WTC11 (cell line): ENCODE measurements around the gene PLD1. TPM values are rescaled to one million over a fixed set of nuclear protein-coding genes. Genes with fewer than 3 reads are reported as not detected.

Experiments
- ATAC-seq: fragments of 200-7000 bp; cut with Tn5 transposase; 2 replicates; pipeline ENCODE4 v1.10.0; 2021; ENCODE audit warnings: mild to moderate bottlenecking, moderate library complexity
- CTCF ChIA-PET: fragments of 300-600 bp; sonication (Branson Sonifier 250); formaldehyde crosslinking; loops from one replicate; lab custom pipeline; 2021; ENCODE audit warnings: antibody characterized with exemption; lab: Charles Lee
- POLR2A ChIA-PET: fragments of 350-600 bp; sonication (Branson Sonifier 250); formaldehyde crosslinking; loops from one replicate; lab custom pipeline; 2021; ENCODE audit warnings: antibody characterized with exemption; lab: Charles Lee
- DNase-seq: peaks from one replicate; pipeline ENCODE4 v3.0.0; 2021; ENCODE audit warnings: low spot score
- H3K27ac Mint-ChIP-seq: 2 replicates; pipeline ENCODE4 v1.8.0; 2021; ENCODE audit warnings: mixed read lengths
- H3K27me3 Mint-ChIP-seq: 2 replicates; pipeline ENCODE4 v1.8.0; 2021; ENCODE audit warnings: low read depth, mild to moderate bottlenecking, moderate library complexity, mixed read lengths
- H3K36me3 Mint-ChIP-seq: 2 replicates; pipeline ENCODE4 v1.8.0; 2021; ENCODE audit warnings: mixed read lengths
- H3K4me1 Mint-ChIP-seq: 2 replicates; pipeline ENCODE4 v1.8.0; 2022; ENCODE audit warnings: mixed read lengths
- H3K4me3 Mint-ChIP-seq: 2 replicates; pipeline ENCODE4 v1.8.0; 2021; ENCODE audit warnings: mild to moderate bottlenecking, moderate library complexity, mixed read lengths
- H3K9me3 Mint-ChIP-seq: 2 replicates; pipeline ENCODE4 v1.8.0; 2021; ENCODE audit warnings: mixed read lengths
- ATF2 ChIP-seq: sonication (generic); formaldehyde crosslinking; IDR thresholded peaks from 2 replicates; pipeline ENCODE4 v1.8.1; 2022; ENCODE audit warnings: low read depth, missing genetic modification reagents, borderline replicate concordance
- CDX4 ChIP-seq: fragments of 250-450 bp; sonication (Bioruptor Pico); IDR thresholded peaks from 2 replicates; pipeline ENCODE4 v1.9.0; 2021; ENCODE audit warnings: moderate library complexity, mild to moderate bottlenecking, inconsistent platforms, borderline replicate concordance
- HMGXB4 ChIP-seq: sonication (generic); formaldehyde crosslinking; IDR thresholded peaks from 2 replicates; pipeline ENCODE4 v1.8.1; 2023; ENCODE audit warnings: mild to moderate bottlenecking, moderate library complexity, missing genetic modification reagents
- MYBL2 ChIP-seq: sonication (generic); formaldehyde crosslinking; IDR thresholded peaks from 2 replicates; pipeline ENCODE4 v1.8.1; 2023; ENCODE audit warnings: mild to moderate bottlenecking, moderate library complexity, missing genetic modification reagents
- NR1H2 ChIP-seq: sonication (generic); formaldehyde crosslinking; IDR thresholded peaks from 2 replicates; pipeline ENCODE4 v1.9.0; 2021; ENCODE audit warnings: mild to moderate bottlenecking, moderate library complexity, missing genetic modification reagents
- RORB ChIP-seq: fragments of 250-450 bp; sonication (Bioruptor Pico); IDR thresholded peaks from 2 replicates; pipeline ENCODE4 v1.9.0; 2021; ENCODE audit warnings: mild to moderate bottlenecking
- TCF7 ChIP-seq: sonication (generic); formaldehyde crosslinking; IDR thresholded peaks from 2 replicates; pipeline ENCODE4 v1.8.0; 2022; ENCODE audit warnings: mild to moderate bottlenecking, low read depth, missing genetic modification reagents, moderate library complexity
- ZNF281 ChIP-seq: sonication (generic); formaldehyde crosslinking; IDR thresholded peaks from 2 replicates; pipeline ENCODE4 v1.8.0; 2023; ENCODE audit warnings: mild to moderate bottlenecking, missing genetic modification reagents
- ZNF416 ChIP-seq: fragments of 250-450 bp; sonication (Bioruptor Pico); IDR thresholded peaks from 2 replicates; pipeline ENCODE4 v1.9.0; 2021; ENCODE audit warnings: mild to moderate bottlenecking, inconsistent platforms
- total RNA-seq: library from RNA; stranded (reverse); gene quantifications from 3 replicates; pipeline ENCODE4 v1.2.3, GENCODE V29; 2021
- TF ChIP-seq, protein P1 (sequence below): sonication (generic); formaldehyde crosslinking; IDR thresholded peaks from 2 replicates; pipeline ENCODE4 v1.8.1; 2022; ENCODE audit warnings: missing genetic modification reagents, borderline replicate concordance
- TF ChIP-seq, protein P2 (sequence below): sonication (generic); formaldehyde crosslinking; IDR thresholded peaks from 2 replicates; pipeline ENCODE4 v1.8.0; 2022; ENCODE audit warnings: mild to moderate bottlenecking, missing genetic modification reagents
- TF ChIP-seq, protein P3 (sequence below): sonication (generic); formaldehyde crosslinking; conservative IDR thresholded peaks from 2 replicates; pipeline ENCODE4 v1.8.1; 2022; ENCODE audit warnings: mild to moderate bottlenecking, missing genetic modification reagents
- TF ChIP-seq, protein P4 (sequence below): sonication (generic); formaldehyde crosslinking; IDR thresholded peaks from 2 replicates; pipeline ENCODE4 v1.8.1; 2022; ENCODE audit warnings: mild to moderate bottlenecking, moderate library complexity, missing genetic modification reagents

PLD1 gene
- total RNA-seq, 1 experiment from 2014 or later, result 4.0 TPM

DNA sequence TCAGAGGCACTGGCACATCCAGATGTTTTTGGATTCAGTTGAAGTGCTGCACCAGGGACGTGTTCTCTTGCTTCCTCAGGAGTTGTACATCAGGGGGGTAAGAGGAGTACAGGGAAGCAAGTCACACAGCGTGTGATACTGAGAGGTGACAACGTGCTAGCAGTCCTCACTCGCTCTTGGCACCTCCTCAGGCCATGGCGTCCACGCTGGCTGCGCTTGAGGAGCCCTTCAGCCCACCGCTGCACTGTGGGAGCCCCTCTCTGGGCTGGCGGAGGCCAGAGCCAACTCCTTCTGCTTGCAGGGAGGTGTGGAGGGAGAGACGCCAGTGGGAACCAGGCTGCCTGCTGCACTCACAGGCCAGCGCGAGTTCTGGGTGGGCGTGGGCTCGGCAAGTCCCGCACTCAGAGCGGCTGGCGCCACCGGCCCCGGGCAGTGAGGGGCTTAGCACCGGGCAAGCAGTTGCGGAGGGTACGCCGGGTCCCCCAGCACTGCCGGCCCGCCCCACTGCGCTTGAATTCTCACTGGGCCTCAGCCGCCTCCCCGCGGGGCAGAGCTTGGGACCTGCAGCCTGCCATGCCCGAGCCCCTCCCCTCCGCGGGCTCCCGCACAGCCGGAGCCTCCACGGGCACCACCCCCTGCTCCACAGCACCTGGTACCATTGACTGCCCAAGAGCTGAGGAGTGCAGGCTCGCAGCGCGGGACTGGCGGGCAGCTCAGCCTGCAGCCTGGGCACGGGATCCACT, 64.5 kb downstream of the PLD1 start:
- ATAC-seq (no peak), DNase-seq (no peak)
- Mint-ChIP-seq H3K4me3 (no peak overlapping the region), H3K9me3 (peaks cover 29% of the 10 kb centered on the region), H3K36me3 (peaks cover 21% of the 10 kb centered on the region), H3K27me3 (no peaks in the 10 kb centered on the region), H3K27ac (no peak overlapping the region)
- POLR2A ChIA-PET, result no interaction called here
- no peak for TF ChIP-seq ATF2 (CRISPR knock-in tag)
- TF ChIP-seq, all 79 proteins: peak for 0
- CTCF ChIA-PET, result no interaction called here
- peaks cover 26% of the 10 kb centered on the region for H3K4me1 Mint-ChIP-seq

- TF ChIP-seq, protein P1, sequence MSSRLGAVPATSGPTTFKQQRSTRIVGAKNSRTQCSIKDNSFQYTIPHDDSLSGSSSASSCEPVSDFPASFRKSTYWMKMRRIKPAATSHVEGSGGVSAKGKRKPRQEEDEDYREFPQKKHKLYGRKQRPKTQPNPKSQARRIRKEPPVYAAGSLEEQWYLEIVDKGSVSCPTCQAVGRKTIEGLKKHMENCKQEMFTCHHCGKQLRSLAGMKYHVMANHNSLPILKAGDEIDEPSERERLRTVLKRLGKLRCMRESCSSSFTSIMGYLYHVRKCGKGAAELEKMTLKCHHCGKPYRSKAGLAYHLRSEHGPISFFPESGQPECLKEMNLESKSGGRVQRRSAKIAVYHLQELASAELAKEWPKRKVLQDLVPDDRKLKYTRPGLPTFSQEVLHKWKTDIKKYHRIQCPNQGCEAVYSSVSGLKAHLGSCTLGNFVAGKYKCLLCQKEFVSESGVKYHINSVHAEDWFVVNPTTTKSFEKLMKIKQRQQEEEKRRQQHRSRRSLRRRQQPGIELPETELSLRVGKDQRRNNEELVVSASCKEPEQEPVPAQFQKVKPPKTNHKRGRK (CRISPR knock-in tag), result no peak
- no peak for TF ChIP-seq NR1H2
- Mint-ChIP-seq H3K36me3 (peaks cover 21% of the 10 kb centered on the region), H3K27me3 (no peaks in the 10 kb centered on the region), H3K4me3 (no peak overlapping the region), H3K4me1 (peaks cover 23% of the 10 kb centered on the region), H3K9me3 (peaks cover 29% of the 10 kb centered on the region), H3K27ac (no peak overlapping the region)
- DNase-seq (no peak), ATAC-seq (no peak)
- ChIA-PET CTCF (no interaction called here), POLR2A (no interaction called here)
Measured at GRCh38 chr3:171744158-171744741, 66.0 kb downstream of the PLD1 start.

DNA sequence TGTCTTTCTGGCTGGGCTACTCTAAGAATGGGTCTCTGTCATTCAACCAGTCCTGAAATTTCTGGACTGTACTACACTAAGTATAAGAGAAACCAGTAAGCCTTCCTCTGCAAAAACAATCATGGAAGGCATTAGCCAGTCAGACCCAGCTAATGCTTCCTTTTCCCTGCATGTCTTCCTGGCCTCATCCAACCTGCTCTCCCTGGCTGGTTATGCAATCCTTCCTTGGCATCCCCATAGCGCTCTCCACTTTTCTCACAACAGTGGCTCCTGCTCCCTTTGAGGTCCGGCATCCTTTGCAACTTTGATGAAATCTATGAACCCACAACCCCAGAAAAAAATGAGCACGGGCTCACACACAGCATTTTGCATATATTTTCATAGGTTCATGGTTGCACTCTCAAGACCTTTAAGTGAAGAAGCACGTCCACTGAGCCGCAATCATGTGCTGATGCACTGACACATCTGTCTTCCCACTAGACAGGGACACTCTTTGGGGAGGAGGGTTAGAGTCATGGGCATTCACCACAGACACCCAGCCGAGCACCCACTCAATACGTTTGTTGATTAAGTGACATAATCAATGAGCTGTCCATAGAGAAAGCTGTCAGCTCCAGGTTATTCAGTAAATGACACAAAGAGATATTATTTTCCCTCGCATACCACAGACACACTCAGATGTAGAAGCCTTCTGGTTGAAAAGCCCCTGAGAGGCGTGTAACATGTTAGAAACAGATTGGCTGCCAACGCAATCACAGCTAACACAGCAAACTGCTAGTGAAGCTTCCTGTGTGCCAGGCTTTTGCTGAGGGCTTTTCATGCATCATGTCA, 66.7 kb downstream of the PLD1 start:
- POLR2A ChIA-PET, result no interaction called here
- H3K9me3 Mint-ChIP-seq, result peaks cover 29% of the 10 kb centered on the region
- DNase-seq (no peak), ATAC-seq (no peak)
- H3K27me3 Mint-ChIP-seq, result no peaks in the 10 kb centered on the region
- TF ChIP-seq ZNF416 (CRISPR knock-in tag), result no peak
- no peak for TF ChIP-seq HMGXB4
- H3K27ac Mint-ChIP-seq, result no peak overlapping the region
- CTCF ChIA-PET, result no interaction called here
- H3K4me3 Mint-ChIP-seq, result no peak overlapping the region
- peaks cover 16% of the 10 kb centered on the region for H3K4me1 Mint-ChIP-seq
- peaks cover 21% of the 10 kb centered on the region for H3K36me3 Mint-ChIP-seq

GRCh38 chr3:171741377-171741776, 68.9 kb downstream of the PLD1 start:
- no peak for ATAC-seq
- no peak for TF ChIP-seq CDX4 (CRISPR knock-in tag)
- no peak for TF ChIP-seq MYBL2 (CRISPR knock-in tag)
- TF ChIP-seq TCF7 (CRISPR knock-in tag), result no peak
- no peak for TF ChIP-seq RORB (CRISPR knock-in tag)
- TF ChIP-seq, protein P2, sequence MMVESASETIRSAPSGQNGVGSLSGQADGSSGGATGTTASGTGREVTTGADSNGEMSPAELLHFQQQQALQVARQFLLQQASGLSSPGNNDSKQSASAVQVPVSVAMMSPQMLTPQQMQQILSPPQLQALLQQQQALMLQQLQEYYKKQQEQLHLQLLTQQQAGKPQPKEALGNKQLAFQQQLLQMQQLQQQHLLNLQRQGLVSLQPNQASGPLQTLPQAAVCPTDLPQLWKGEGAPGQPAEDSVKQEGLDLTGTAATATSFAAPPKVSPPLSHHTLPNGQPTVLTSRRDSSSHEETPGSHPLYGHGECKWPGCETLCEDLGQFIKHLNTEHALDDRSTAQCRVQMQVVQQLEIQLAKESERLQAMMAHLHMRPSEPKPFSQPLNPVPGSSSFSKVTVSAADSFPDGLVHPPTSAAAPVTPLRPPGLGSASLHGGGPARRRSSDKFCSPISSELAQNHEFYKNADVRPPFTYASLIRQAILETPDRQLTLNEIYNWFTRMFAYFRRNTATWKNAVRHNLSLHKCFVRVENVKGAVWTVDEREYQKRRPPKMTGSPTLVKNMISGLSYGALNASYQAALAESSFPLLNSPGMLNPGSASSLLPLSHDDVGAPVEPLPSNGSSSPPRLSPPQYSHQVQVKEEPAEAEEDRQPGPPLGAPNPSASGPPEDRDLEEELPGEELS (CRISPR knock-in tag), result no peak
- no peak for TF ChIP-seq ZNF281
- TF ChIP-seq, protein P3, sequence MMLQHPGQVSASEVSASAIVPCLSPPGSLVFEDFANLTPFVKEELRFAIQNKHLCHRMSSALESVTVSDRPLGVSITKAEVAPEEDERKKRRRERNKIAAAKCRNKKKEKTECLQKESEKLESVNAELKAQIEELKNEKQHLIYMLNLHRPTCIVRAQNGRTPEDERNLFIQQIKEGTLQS, result no peak
- TF ChIP-seq, protein P4, sequence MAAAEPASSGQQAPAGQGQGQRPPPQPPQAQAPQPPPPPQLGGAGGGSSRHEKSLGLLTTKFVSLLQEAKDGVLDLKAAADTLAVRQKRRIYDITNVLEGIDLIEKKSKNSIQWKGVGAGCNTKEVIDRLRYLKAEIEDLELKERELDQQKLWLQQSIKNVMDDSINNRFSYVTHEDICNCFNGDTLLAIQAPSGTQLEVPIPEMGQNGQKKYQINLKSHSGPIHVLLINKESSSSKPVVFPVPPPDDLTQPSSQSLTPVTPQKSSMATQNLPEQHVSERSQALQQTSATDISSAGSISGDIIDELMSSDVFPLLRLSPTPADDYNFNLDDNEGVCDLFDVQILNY (CRISPR knock-in tag), result no peak

More at GRCh38 chr3:171741377-171741776, 68.9 kb downstream of the PLD1 start:
- POLR2A ChIA-PET, result no interaction called here
- Mint-ChIP-seq H3K27ac (no peak overlapping the region), H3K27me3 (no peaks in the 10 kb centered on the region), H3K9me3 (peaks cover 18% of the 10 kb centered on the region), H3K4me3 (no peak overlapping the region), H3K4me1 (peaks cover 3% of the 10 kb centered on the region; the same call in 1 of the 2 replicates), H3K36me3 (peaks cover 13% of the 10 kb centered on the region)
- no peak for DNase-seq
- CTCF ChIA-PET, result no interaction called here
